ENCODE data around the gene CAMSAP1. TPM values are rescaled to one million over a fixed set of nuclear protein-coding genes. Genes with fewer than 3 reads are reported as not detected.

The CAMSAP1 gene
- total RNA-seq, 1 experiment from 2014 or later = 52.7 TPM

- Mint-ChIP-seq H3K27me3 (ENCODE audit: low read depth) (no peaks in the 10 kb centered on the region), H3K4me1 (peaks cover 39 to 47% of the 10 kb centered on the region in 2 experiments), H3K27ac (no peak overlapping the region), H3K9me3 (peaks cover 16 to 23% of the 10 kb centered on the region in 2 experiments), H3K36me3 (ENCODE audit: insufficient read depth in 1 of 3, low read depth in 3 of 3) (peaks cover 37 to 59% (median 47%) of the 10 kb centered on the region in 3 experiments), H3K4me3 (no peak overlapping the region)
- Histone ChIP-seq H3K79me2 (ENCODE audit: insufficient read depth, low read length) (peaks cover 79% of the 10 kb centered on the region), H3K23me2 (ENCODE audit: insufficient read length, low read depth, low read length, poor library complexity, severe bottlenecking) (no peaks in the 10 kb centered on the region), H3K9me3 (ENCODE audit: control insufficient read depth, low read depth, low read length) (no peaks in the 10 kb centered on the region), H2BK15ac (ENCODE audit: low read depth, low read length) (no peak overlapping the region), H3K56ac (ENCODE audit: insufficient read length, low read depth, low read length) (no peak overlapping the region), H3K4ac (ENCODE audit: low read depth, low read length) (no peak overlapping the region), H2AK5ac (ENCODE audit: insufficient read length, low read length) (no peak overlapping the region), H3K79me1 (ENCODE audit: insufficient read depth, low read depth, low read length, poor library complexity, severe bottlenecking) (peaks cover 7% of the 10 kb centered on the region), H4K20me1 (ENCODE audit: control insufficient read depth, insufficient read depth, insufficient read length) (peaks cover 3% of the 10 kb centered on the region), H4K91ac (ENCODE audit: insufficient read length, low read depth, low read length) (no peak overlapping the region), H3K14ac (ENCODE audit: insufficient read depth, low read length) (no peak overlapping the region), H3T11ph (ENCODE audit: low read length) (no peak overlapping the region), H3K4me2 (ENCODE audit: insufficient read depth, insufficient read length, low read length) (no peak overlapping the region), H2BK120ac (ENCODE audit: low read depth, low read length, poor library complexity, severe bottlenecking) (no peak overlapping the region), H2AFZ (ENCODE audit: low read length) (no peak overlapping the region), H4K5ac (ENCODE audit: insufficient read length, low read depth, low read length) (no peak overlapping the region), H4K8ac (replicated peaks; ENCODE audit: insufficient read length, low read depth, low read length) (no peak overlapping the region), H2BK5ac (ENCODE audit: insufficient read length, low read length) (no peak overlapping the region), H3K27me3 (ENCODE audit: insufficient read depth, low read length) (no peaks in the 10 kb centered on the region), H2BK12ac (ENCODE audit: insufficient read length, low read depth, low read length) (no peak overlapping the region), H3K27ac (ENCODE audit: insufficient read length, low read depth, low read length) (no peak overlapping the region), H3K9ac (ENCODE audit: extremely low read depth, insufficient read length, low read length) (no peak overlapping the region), H2BK20ac (ENCODE audit: low read depth, low read length, poor library complexity, severe bottlenecking) (no peak overlapping the region), H3K4me1 (ENCODE audit: insufficient read depth, low read length) (peaks cover 3% of the 10 kb centered on the region; the same call in 1 of the 2 replicates), H3K23ac (ENCODE audit: insufficient read length, low read depth, low read length) (no peak overlapping the region), H3K18ac (ENCODE audit: insufficient read length, low read depth, low read length) (no peak overlapping the region)
- TF ChIP-seq CTCF (conservative IDR thresholded peaks at IDR 0.05) = no peak
- whole genome bisulfite sequencing (ENCODE audit: extremely low coverage, insufficient read length, low lambda C conversion rate) = no CpG with 5 or more reads among the region's 11 CpGs
- DNase-seq = no peak
Observed at GRCh38 chr9:135898634-135899407, 8.5 kb downstream of the CAMSAP1 start.

Data from H9 (cell line).